Neural progenitor cell (in vitro differentiated cells): ENCODE data around the gene AMBRA1. TPM values are rescaled to one million over a fixed set of nuclear protein-coding genes. Genes with fewer than 3 reads are reported as not detected.

ENCODE experiments used
- DNase-seq: peaks from one replicate; pipeline ENCODE4 v3.0.0-alpha.2; 2016; ENCODE audit warnings: low spot score
- H2AFZ ChIP-seq: fragments of 200-600 bp; sonication (generic); replicated peaks from 2 replicates; pipeline ENCODE4 v1.6.1; 2016; ENCODE audit warnings: antibody characterized with exemption
- H3F3A ChIP-seq: fragments of 200-600 bp; sonication (generic); 2 replicates; pipeline ENCODE4 v1.6.1; 2016; ENCODE audit warnings: antibody characterized with exemption, low read depth
- H3K27ac ChIP-seq: fragments of 200-600 bp; sonication (generic); 2 replicates; pipeline ENCODE4 v1.5.1; 2016; ENCODE audit warnings: mild to moderate bottlenecking
- H3K27me3 ChIP-seq: fragments of 200-600 bp; sonication (generic); 2 replicates; pipeline ENCODE4 v1.6.1; 2016; ENCODE audit warnings: mild to moderate bottlenecking, moderate library complexity
- H3K36me3 ChIP-seq: fragments of 200-600 bp; sonication (generic); 2 replicates; pipeline ENCODE4 v1.5.1; 2016
- H3K4me1 ChIP-seq: fragments of 200-600 bp; sonication (generic); 2 replicates; pipeline ENCODE4 v1.6.1; 2016; ENCODE audit warnings: mixed run types
- H3K4me2 ChIP-seq: fragments of 200-600 bp; sonication (generic); 2 replicates; pipeline ENCODE4 v1.6.1; 2016
- H3K4me3 ChIP-seq: fragments of 200-600 bp; sonication (generic); 2 replicates; pipeline ENCODE4 v1.5.1; 2016
- H3K79me2 ChIP-seq: fragments of 200-600 bp; sonication (generic); 2 replicates; pipeline ENCODE4 v1.6.1; 2016; ENCODE audit warnings: low read depth
- H3K9ac ChIP-seq: fragments of 200-600 bp; sonication (generic); 2 replicates; pipeline ENCODE4 v1.6.1; 2016
- H3K9me3 ChIP-seq: fragments of 200-600 bp; sonication (generic); 2 replicates; pipeline ENCODE4 v1.5.1; 2016; ENCODE audit warnings: low read depth
- H4K20me1 ChIP-seq: fragments of 200-600 bp; sonication (generic); 2 replicates; pipeline ENCODE4 v1.6.1; 2016; ENCODE audit warnings: low read depth
- H3K27ac Mint-ChIP-seq: 3 replicates; pipeline ENCODE4 v1.8.0; 2021; ENCODE audit warnings: mixed read lengths
- H3K27me3 Mint-ChIP-seq: 2 replicates; pipeline ENCODE4 v1.8.0; 2022; ENCODE audit warnings: low read depth, mild to moderate bottlenecking, inconsistent platforms, moderate library complexity, mixed read lengths; ENCODE audit not compliant: insufficient read depth
- H3K36me3 Mint-ChIP-seq: 3 replicates; pipeline ENCODE4 v1.8.0; 2021; ENCODE audit warnings: mixed read lengths
- H3K4me1 Mint-ChIP-seq: 3 replicates; pipeline ENCODE4 v1.8.0; 2021; ENCODE audit warnings: mixed read lengths
- H3K4me3 Mint-ChIP-seq: 3 replicates; pipeline ENCODE4 v1.8.0; 2021; ENCODE audit warnings: mild to moderate bottlenecking, moderate library complexity, mixed read lengths
- H3K9me3 Mint-ChIP-seq: 3 replicates; pipeline ENCODE4 v1.8.0; 2020; ENCODE audit warnings: mixed read lengths
- CTCF ChIP-seq: fragments of 200-600 bp; sonication (generic); IDR thresholded peaks from 2 replicates; pipeline ENCODE4 v1.5.1; 2017; ENCODE audit warnings: antibody characterized with exemption, mild to moderate bottlenecking
- EZH2 ChIP-seq: fragments of 200-600 bp; sonication (generic); IDR thresholded peaks from 2 replicates; pipeline ENCODE4 v1.6.1; 2017; ENCODE audit warnings: antibody characterized with exemption, mild to moderate bottlenecking, moderate library complexity
- EZH2phosphoT487 ChIP-seq: fragments of 200-600 bp; sonication (generic); IDR thresholded peaks from 2 replicates; pipeline ENCODE4 v1.6.1; 2017; ENCODE audit warnings: antibody characterized with exemption
- total RNA-seq: library from RNA; depleted of rRNA; stranded (reverse); fragments of >200 nt; gene quantifications from 2 replicates; pipeline ENCODE4 v1.2.3, GENCODE V29; 2015; ENCODE audit warnings: low replicate concordance

AMBRA1 gene
- total RNA-seq, 1 donor from 2014 or later: 20.7 TPM

- H2AFZ ChIP-seq: no peak overlapping the region
- H3K9me3 ChIP-seq: no peaks in the 10 kb centered on the region
- Mint-ChIP-seq H3K27me3 (no peaks in the 10 kb centered on the region), H3K36me3 (peaks cover 5% of the 10 kb centered on the region), H3K4me3 (no peak overlapping the region), H3K9me3 (no peaks in the 10 kb centered on the region), H3K4me1 (peaks cover 15% of the 10 kb centered on the region), H3K27ac (peak overlapping the region; percentile 2)
- DNase-seq: peak; percentile 40
- H3K4me3 ChIP-seq: no peak overlapping the region
- no peak for TF ChIP-seq EZH2
- no peak for TF ChIP-seq CTCF
- no peak for TF ChIP-seq EZH2phosphoT487
- no peaks in the 10 kb centered on the region for H3K36me3 ChIP-seq
- peak overlapping the region; percentile 60 for H3K4me2 ChIP-seq
- H3K27ac ChIP-seq: no peak overlapping the region
- no peaks in the 10 kb centered on the region for H3K27me3 ChIP-seq
- H3K4me1 ChIP-seq: peaks cover 17% of the 10 kb centered on the region
- no peak overlapping the region for H3K9ac ChIP-seq
- peaks cover 24% of the 10 kb centered on the region for H4K20me1 ChIP-seq
- peaks cover 10% of the 10 kb centered on the region for H3K79me2 ChIP-seq
- peaks cover 7% of the 10 kb centered on the region for H3F3A ChIP-seq
Observed at GRCh38 chr11:46485856-46486443, 107.9 kb downstream of the AMBRA1 start.

GRCh38 chr11:46484101-46484500 lies 109.7 kb downstream of the AMBRA1 start:
- H3K4me3 Mint-ChIP-seq: no peak overlapping the region
- H3K4me1 ChIP-seq: peaks cover 18% of the 10 kb centered on the region
- no peaks in the 10 kb centered on the region for H3K27me3 ChIP-seq
- no peak overlapping the region for H3K4me3 ChIP-seq
- H3K79me2 ChIP-seq: peaks cover 10% of the 10 kb centered on the region
- H3K27ac ChIP-seq: no peak overlapping the region
- no peak overlapping the region for H2AFZ ChIP-seq
- peaks cover 15% of the 10 kb centered on the region for H3K4me1 Mint-ChIP-seq
- H3K27me3 Mint-ChIP-seq: no peaks in the 10 kb centered on the region
- TF ChIP-seq EZH2phosphoT487: no peak
- no peak for TF ChIP-seq CTCF
- TF ChIP-seq EZH2: no peak
- H4K20me1 ChIP-seq: peaks cover 18% of the 10 kb centered on the region
- peaks cover 5% of the 10 kb centered on the region for H3K36me3 Mint-ChIP-seq
- H3K4me2 ChIP-seq: no peak overlapping the region
- no peaks in the 10 kb centered on the region for H3K9me3 Mint-ChIP-seq
- H3F3A ChIP-seq: peaks cover 7% of the 10 kb centered on the region
- DNase-seq: no peak
- H3K27ac Mint-ChIP-seq: no peak overlapping the region
- no peak overlapping the region for H3K9ac ChIP-seq
- H3K36me3 ChIP-seq: no peaks in the 10 kb centered on the region
- H3K9me3 ChIP-seq: no peaks in the 10 kb centered on the region

- no peak overlapping the region for H3K4me3 ChIP-seq
- peaks cover 15% of the 10 kb centered on the region for H3K4me1 ChIP-seq
- H3K27me3 ChIP-seq: no peaks in the 10 kb centered on the region
- Mint-ChIP-seq H3K4me3 (no peak overlapping the region), H3K4me1 (peaks cover 8% of the 10 kb centered on the region), H3K9me3 (no peaks in the 10 kb centered on the region), H3K27me3 (no peaks in the 10 kb centered on the region), H3K36me3 (peaks cover 1% of the 10 kb centered on the region), H3K27ac (no peak overlapping the region)
- H3K9ac ChIP-seq: no peak overlapping the region
- H3K79me2 ChIP-seq: peaks cover 5% of the 10 kb centered on the region
- H3K36me3 ChIP-seq: no peaks in the 10 kb centered on the region
- peaks cover 15% of the 10 kb centered on the region for H4K20me1 ChIP-seq
- no peaks in the 10 kb centered on the region for H3K9me3 ChIP-seq
- H3K4me2 ChIP-seq: peak overlapping the region; percentile 22
- no peak overlapping the region for H3K27ac ChIP-seq
- no peak for DNase-seq
- H3F3A ChIP-seq: peaks cover 1% of the 10 kb centered on the region
- no peak overlapping the region for H2AFZ ChIP-seq
- TF ChIP-seq EZH2phosphoT487: no peak
- TF ChIP-seq CTCF: no peak
- no peak for TF ChIP-seq EZH2
Observed at GRCh38 chr11:46480909-46481308, 112.9 kb downstream of the AMBRA1 start.
